A549 (cell line): Measurements from ENCODE around the gene L3MBTL4. TPM values are rescaled to one million over a fixed set of nuclear protein-coding genes. Genes with fewer than 3 reads are reported as not detected.

Source experiments
- ATAC-seq, 2 experiments: fragments of 200-7000 bp in 1 of 2; fragments of >200 bp in 1 of 2; cut with Nextera tagmentation in 1 of 2; cut with Tn5 transposase in 1 of 2; 3 replicates each; pipeline versions ENCODE4 v1.8.0 to v1.9.1; 2018 to 2020; ENCODE audit warnings: mild to moderate bottlenecking in 1 of 2, moderate library complexity in 1 of 2
- CTCF ChIA-PET: fragments of 300-600 bp; sonication (Branson Sonifier 250); formaldehyde crosslinking; extraction: SDS; loops from one replicate; lab custom pipeline; 2021; ENCODE audit warnings: antibody characterized with exemption, inconsistent platforms; lab: Yijun Ruan, JAX
- POLR2A ChIA-PET: fragments of 350-600 bp; formaldehyde crosslinking; extraction: SDS; loops from one replicate; lab custom pipeline; 2021; ENCODE audit warnings: antibody characterized with exemption, inconsistent platforms; lab: Yijun Ruan, JAX
- DNase-seq, 2 experiments: peaks; one replicate each; pipeline versions ENCODE4 v3.0.0 to v3.0.0-alpha.2; 2011 to 2016; ENCODE audit warnings: low read depth in 1 of 2, low spot score in 1 of 2
- FAIRE-seq: peaks from 2 replicates; lab custom pipeline; 2011; peaks lifted over from hg19 to GRCh38; lab: Jason Lieb, UNC
- H3K27ac ChIP-seq, 2 experiments: fragments of >200 bp; sonication (Bioruptor Twin); formaldehyde crosslinking; 3 replicates each; pipeline ENCODE4 v1.5.1; 2016 to 2017
- H3K4me1 ChIP-seq: fragments of >200 bp; sonication (Bioruptor Twin); formaldehyde crosslinking; 3 replicates; pipeline ENCODE4 v1.6.1; 2016
- H3K4me2 ChIP-seq: fragments of >200 bp; sonication (Bioruptor Twin); formaldehyde crosslinking; 3 replicates; pipeline ENCODE4 v1.6.1; 2016
- H3K4me3 ChIP-seq: fragments of >200 bp; sonication (Bioruptor Twin); formaldehyde crosslinking; 3 replicates; pipeline ENCODE4 v1.5.1; 2016
- H3K9me3 ChIP-seq: fragments of >200 bp; sonication (Bioruptor Twin); formaldehyde crosslinking; 3 replicates; pipeline ENCODE4 v1.6.1; 2016
- CBX2 ChIP-seq: fragments of 200-600 bp; sonication (generic); IDR thresholded peaks from 2 replicates; pipeline ENCODE4 v1.6.1; 2016; ENCODE audit warnings: low read depth, mild to moderate bottlenecking, borderline replicate concordance
- CEBPB ChIP-seq, 2 experiments: fragments of >200 bp in 1 of 2; sonication (Bioruptor Twin) in 1 of 2; formaldehyde crosslinking in 1 of 2; IDR thresholded peaks; 2 replicates each; pipeline ENCODE4 v1.6.1; 2012 to 2016
- EHF ChIP-seq: fragments of 250-450 bp; sonication (Bioruptor Pico); IDR thresholded peaks from 2 replicates; pipeline ENCODE4 v1.5.0; 2020; ENCODE audit warnings: mild to moderate bottlenecking
- ESRRA ChIP-seq: fragments of 150-350 bp; IDR thresholded peaks from 2 replicates; pipeline ENCODE4 v1.6.1; 2014; ENCODE audit warnings: mild to moderate bottlenecking, low read length, borderline replicate concordance
- GATA3 ChIP-seq: IDR thresholded peaks from 2 replicates; pipeline ENCODE4 v1.6.1; 2012; ENCODE audit warnings: borderline replicate concordance
- HEYL ChIP-seq: fragments of 250-450 bp; sonication (Bioruptor Pico); IDR thresholded peaks from 2 replicates; pipeline ENCODE4 v1.8.0; 2021; ENCODE audit warnings: mild to moderate bottlenecking, moderate library complexity
- JUNB ChIP-seq: fragments of >200 bp; sonication (Bioruptor Twin); formaldehyde crosslinking; IDR thresholded peaks from 2 replicates; pipeline ENCODE4 v1.6.1; 2016
- MAFK ChIP-seq: fragments of 450-650 bp; IDR thresholded peaks from 2 replicates; pipeline ENCODE4 v1.6.1; 2014; ENCODE audit not compliant: partially characterized antibody
- MAX ChIP-seq: IDR thresholded peaks from 2 replicates; pipeline ENCODE4 v1.6.1; 2012
- NFE2L2 ChIP-seq: fragments of 150-350 bp; conservative IDR thresholded peaks from 2 replicates; pipeline ENCODE4 v1.6.1; 2014; ENCODE audit warnings: low read length
- PBX3 ChIP-seq: IDR thresholded peaks from 2 replicates; pipeline ENCODE4 v1.6.1; 2012
- PHF8 ChIP-seq: fragments of 200-600 bp; sonication (generic); IDR thresholded peaks from 2 replicates; pipeline ENCODE4 v1.6.1; 2016; ENCODE audit warnings: low read depth, mild to moderate bottlenecking, antibody characterized with exemption, moderate library complexity, borderline replicate concordance
- POLR2A ChIP-seq: IDR thresholded peaks from 2 replicates; pipeline ENCODE4 v1.6.1; 2012; ENCODE audit warnings: mild to moderate bottlenecking, low read length
- POLR2AphosphoS2 ChIP-seq: conservative IDR thresholded peaks from 2 replicates; pipeline ENCODE4 v1.6.1; 2012; ENCODE audit warnings: low read length, improper control_type of control experiment, inconsistent platforms
- TP53 ChIP-seq: fragments of 250-450 bp; sonication (Bioruptor Pico); IDR thresholded peaks from 2 replicates; pipeline ENCODE4 v1.5.0; 2021; ENCODE audit warnings: mild to moderate bottlenecking, moderate library complexity
- WGBS: methylation state at CpG from one replicate; pipeline ENCODE4 v1.1.6; 2017; ENCODE audit errors: missing lambda C conversion rate; 5-methylcytosine and 5-hydroxymethylcytosine counted together
- polyA plus RNA-seq, 4 experiments: library from polyadenylated mRNA; depleted of rRNA in 3 of 4; stranded (reverse); fragments of >200 nt; fragmentation: RNase III in 1 of 4; extraction: RNeasy Plus Mini Kit Qiagen cat#74134 plus additional on column Dnase treatment in 1 of 4; gene quantifications; 2 replicates in 3 of 4; 3 replicates in 1 of 4; pipeline ENCODE4 v1.2.3, GENCODE V29; 2011 to 2017
- TF ChIP-seq, protein P1 (sequence below): fragments of 250-450 bp; sonication (Bioruptor Pico); IDR thresholded peaks from 2 replicates; pipeline ENCODE4 v1.5.0; 2021; ENCODE audit warnings: mild to moderate bottlenecking, moderate library complexity, borderline replicate concordance
- TF ChIP-seq, protein P2 (sequence below): fragments of >200 bp; sonication (Bioruptor Twin); formaldehyde crosslinking; IDR thresholded peaks from 3 replicates; pipeline ENCODE4 v1.6.1; 2016
- TF ChIP-seq, protein P3 (sequence below): fragments of 150-350 bp; IDR thresholded peaks from 2 replicates; pipeline ENCODE4 v1.6.1; 2014; ENCODE audit warnings: low read depth, mild to moderate bottlenecking, low read length

Gene L3MBTL4
- polyA plus RNA-seq, 2 of the 4 experiments (the other 2 are of a cell fraction) = 0.03 to 0.06 TPM

DNA sequence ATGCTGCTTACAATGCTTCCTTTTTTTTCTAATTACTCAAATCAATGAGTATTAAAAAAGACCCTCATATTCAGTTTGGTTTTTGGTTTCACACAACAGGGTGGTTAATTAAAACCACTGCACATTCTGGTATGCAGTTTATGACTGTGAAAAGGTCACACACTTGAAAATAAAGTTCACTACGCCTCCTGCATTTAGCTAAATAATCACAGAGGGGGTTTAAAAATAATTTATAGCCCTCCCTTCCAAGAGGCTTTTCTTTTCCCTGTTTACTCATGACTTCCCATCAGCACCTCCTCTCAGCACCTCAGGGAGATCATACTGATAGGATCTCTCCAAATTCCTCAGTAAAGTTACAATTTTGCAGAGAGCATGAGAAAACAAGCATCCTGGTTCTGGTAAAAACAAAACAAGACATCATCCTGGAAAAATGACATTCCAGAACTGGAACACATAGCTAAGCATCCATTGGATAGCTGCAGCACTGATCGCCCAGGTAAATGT is 389.9 kb downstream of the L3MBTL4 start:
- ChIA-PET CTCF (no interaction called here), POLR2A (no interaction called here)
- FAIRE-seq (no peak), ATAC-seq (no peak), DNase-seq (no peak)
- H3K4me3 ChIP-seq = no peak overlapping the region
- H3K4me1 ChIP-seq = no peaks in the 10 kb centered on the region
- H3K9me3 ChIP-seq = no peaks in the 10 kb centered on the region; the same call in 2 of the 3 replicates
- no peak overlapping the region for H3K4me2 ChIP-seq
- TF ChIP-seq GATA3 = no peak
- TF ChIP-seq, protein P1, sequence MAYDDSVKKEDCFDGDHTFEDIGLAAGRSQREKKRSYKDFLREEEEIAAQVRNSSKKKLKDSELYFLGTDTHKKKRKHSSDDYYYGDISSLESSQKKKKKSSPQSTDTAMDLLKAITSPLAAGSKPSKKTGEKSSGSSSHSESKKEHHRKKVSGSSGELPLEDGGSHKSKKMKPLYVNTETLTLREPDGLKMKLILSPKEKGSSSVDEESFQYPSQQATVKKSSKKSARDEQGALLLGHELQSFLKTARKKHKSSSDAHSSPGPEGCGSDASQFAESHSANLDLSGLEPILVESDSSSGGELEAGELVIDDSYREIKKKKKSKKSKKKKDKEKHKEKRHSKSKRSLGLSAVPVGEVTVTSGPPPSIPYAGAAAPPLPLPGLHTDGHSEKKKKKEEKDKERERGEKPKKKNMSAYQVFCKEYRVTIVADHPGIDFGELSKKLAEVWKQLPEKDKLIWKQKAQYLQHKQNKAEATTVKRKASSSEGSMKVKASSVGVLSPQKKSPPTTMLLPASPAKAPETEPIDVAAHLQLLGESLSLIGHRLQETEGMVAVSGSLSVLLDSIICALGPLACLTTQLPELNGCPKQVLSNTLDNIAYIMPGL (CRISPR knock-in tag) = no peak
- no peak for TF ChIP-seq PHF8
- TF ChIP-seq MAX = no peak
- no peak for TF ChIP-seq POLR2A
- TF ChIP-seq EHF (CRISPR knock-in tag) = no peak
- no peak for TF ChIP-seq MAFK
- TF ChIP-seq TP53 (CRISPR knock-in tag) = no peak
- no peak overlapping the region for H3K27ac ChIP-seq
- WGBS = 0% methylated on average over 2 of the region's 2 CpGs

GRCh38 chr18:6023551-6023950 is 391.2 kb downstream of the L3MBTL4 start:
- ATAC-seq (no peak), FAIRE-seq (no peak)
- Histone ChIP-seq H3K27ac (no peak overlapping the region), H3K9me3 (no peaks in the 10 kb centered on the region; the same call in 2 of the 3 replicates)
- TF ChIP-seq, protein P2, sequence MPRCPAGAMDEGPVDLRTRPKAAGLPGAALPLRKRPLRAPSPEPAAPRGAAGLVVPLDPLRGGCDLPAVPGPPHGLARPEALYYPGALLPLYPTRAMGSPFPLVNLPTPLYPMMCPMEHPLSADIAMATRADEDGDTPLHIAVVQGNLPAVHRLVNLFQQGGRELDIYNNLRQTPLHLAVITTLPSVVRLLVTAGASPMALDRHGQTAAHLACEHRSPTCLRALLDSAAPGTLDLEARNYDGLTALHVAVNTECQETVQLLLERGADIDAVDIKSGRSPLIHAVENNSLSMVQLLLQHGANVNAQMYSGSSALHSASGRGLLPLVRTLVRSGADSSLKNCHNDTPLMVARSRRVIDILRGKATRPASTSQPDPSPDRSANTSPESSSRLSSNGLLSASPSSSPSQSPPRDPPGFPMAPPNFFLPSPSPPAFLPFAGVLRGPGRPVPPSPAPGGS = no peak
- TF ChIP-seq ESRRA (no peak), PBX3 (no peak), JUNB (no peak), POLR2AphosphoS2 (no peak), NFE2L2 (no peak), CBX2 (no peak), EHF (CRISPR knock-in tag) (no peak), MAX (no peak), CEBPB (IDR thresholded peaks at IDR 0.05) (no peak), HEYL (CRISPR knock-in tag) (no peak)
- TF ChIP-seq, protein P1 (CRISPR knock-in tag) = no peak
- TF ChIP-seq, protein P3, sequence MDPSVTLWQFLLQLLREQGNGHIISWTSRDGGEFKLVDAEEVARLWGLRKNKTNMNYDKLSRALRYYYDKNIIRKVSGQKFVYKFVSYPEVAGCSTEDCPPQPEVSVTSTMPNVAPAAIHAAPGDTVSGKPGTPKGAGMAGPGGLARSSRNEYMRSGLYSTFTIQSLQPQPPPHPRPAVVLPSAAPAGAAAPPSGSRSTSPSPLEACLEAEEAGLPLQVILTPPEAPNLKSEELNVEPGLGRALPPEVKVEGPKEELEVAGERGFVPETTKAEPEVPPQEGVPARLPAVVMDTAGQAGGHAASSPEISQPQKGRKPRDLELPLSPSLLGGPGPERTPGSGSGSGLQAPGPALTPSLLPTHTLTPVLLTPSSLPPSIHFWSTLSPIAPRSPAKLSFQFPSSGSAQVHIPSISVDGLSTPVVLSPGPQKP = no peak
- TF ChIP-seq, all 56 proteins: peak for 0
- Histone ChIP-seq H3K4me1 (no peaks in the 10 kb centered on the region), H3K4me2 (no peak overlapping the region), H3K4me3 (no peak overlapping the region)
- DNase-seq = no peak
- ChIA-PET CTCF (no interaction called here), POLR2A (no interaction called here)
- 44% methylated on average over 7 of the region's 7 CpGs for WGBS
